Choroid plexus epithelial cell (primary cell): ENCODE data around the gene PPP2R3A.
"Not testable (repeated sequence)": the region's sequence is repeated elsewhere in the genome, so short reads cannot be mapped to it uniquely, and the experiment has no call there.

Experiments used
- DNase-seq: peaks from one replicate; pipeline ENCODE4 v3.0.0-alpha.2; 2010; ENCODE audit warnings: low read depth
- H3K4me3 ChIP-seq: 2 replicates; pipeline ENCODE4 v1.5.1; 2011; ENCODE audit warnings: low read depth, mild to moderate bottlenecking, control low read depth, low read length, moderate library complexity
- CTCF ChIP-seq: conservative IDR thresholded peaks from 2 replicates; pipeline ENCODE4 v1.5.1; 2011; ENCODE audit warnings: low read depth, mild to moderate bottlenecking, control low read depth, inconsistent platforms, low read length, moderate library complexity

Gene PPP2R3A

DNA sequence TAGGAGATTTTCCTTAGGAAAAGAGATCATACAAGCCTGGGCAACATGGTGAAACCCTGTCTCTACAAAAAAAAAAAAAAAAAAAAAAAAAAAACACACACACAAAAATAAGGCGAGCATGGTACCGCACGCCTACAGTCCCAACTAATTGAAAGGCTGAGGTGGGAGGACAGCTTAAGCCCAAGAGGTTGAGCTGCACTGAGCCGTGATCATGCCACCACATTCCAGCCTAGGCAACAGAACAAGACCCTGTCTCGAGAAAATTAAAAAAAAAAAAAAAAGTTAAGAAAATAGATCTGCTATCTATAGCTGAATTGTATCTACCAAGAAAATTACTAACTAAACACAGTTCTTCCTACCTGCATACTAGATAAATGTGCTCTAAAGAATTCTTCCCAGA, 223.5 kb downstream of the PPP2R3A start:
- no peak for TF ChIP-seq CTCF
- DNase-seq = no peak
- no peak overlapping the region for H3K4me3 ChIP-seq

DNA sequence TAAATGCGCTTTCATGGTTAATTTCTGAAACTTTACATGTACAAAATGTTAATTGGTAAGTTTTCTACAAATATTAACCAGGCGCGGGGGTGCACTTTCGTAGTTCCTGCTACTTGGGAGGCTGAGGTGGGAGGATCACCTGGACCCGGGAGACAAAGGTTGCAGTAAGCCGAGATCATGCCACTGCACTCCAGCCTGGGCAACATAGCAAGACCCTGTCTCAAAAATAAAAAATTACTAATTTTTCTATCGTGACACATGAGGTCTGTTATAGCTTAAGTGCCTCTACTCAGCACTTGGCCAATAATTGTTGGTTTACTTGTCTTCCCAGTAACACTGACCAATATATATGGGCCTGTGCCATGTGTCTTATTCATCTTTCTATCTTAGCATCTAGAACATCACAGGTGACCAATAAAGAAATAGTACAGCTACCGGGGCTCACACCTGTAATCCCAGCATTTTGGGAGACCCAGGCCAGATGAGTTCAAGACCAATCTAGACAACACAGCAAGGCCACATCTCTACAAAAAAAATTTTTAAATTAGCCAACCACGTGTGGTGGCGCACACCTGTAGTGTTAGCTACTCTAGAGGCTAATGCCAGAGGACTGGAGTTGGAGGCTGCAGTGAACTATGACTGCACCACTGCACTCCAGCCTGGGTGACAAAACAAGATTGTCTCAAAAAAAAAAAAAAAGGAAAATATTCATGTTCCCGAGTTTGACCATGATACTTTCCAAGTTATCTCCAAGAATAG, 224.5 kb downstream of the PPP2R3A start:
- TF ChIP-seq CTCF = no peak
- DNase-seq = no peak
- H3K4me3 ChIP-seq = no peak overlapping the region

GRCh38 chr3:136192195-136192594, 226.7 kb downstream of the PPP2R3A start:
- not testable (repeated sequence) for DNase-seq
- H3K4me3 ChIP-seq = peak overlapping the region; percentile 95

- no peak for TF ChIP-seq CTCF
Measured at GRCh38 chr3:136192831-136193230, 227.3 kb downstream of the PPP2R3A start.

DNA sequence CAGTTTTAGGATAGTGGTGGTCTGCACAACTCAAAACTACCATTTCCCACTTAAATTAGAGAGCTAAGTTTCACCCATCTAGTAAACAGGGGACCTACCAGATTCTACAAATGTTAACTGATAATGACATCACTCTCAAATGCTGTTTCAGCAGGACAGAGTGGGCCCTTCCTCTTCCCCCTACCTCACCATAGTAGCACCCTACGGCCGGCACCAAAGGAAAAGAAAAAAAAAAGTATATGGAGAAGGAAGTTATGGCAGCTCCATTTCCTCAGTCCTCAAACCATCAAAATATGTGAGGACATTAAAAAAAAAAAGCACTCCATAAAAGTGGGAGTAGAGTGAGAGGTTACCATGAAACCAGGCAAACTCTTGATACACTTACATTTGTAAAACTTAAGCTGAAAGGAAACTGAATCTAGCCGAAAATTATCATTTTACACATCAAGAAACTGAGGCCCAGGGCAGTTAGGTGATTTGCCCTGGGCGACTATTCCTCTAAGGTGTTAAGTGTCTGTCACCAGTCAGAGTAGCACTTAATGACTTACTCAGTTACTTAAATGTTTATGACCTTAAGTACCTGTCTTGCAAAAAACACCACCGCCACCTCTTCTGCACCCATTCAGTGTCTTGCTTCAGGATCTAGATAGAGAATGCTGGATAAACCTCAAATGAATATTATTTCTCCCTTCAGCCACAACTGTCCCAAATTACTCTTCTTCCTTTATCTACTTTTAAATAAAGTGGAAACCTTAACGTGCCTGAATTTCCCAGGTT, 227.9 kb downstream of the PPP2R3A start:
- DNase-seq = peak; percentile 23
- TF ChIP-seq CTCF = no peak
- H3K4me3 ChIP-seq = peak overlapping the region; percentile 95

More at GRCh38 chr3:136192831-136193230, 227.3 kb downstream of the PPP2R3A start:
- H3K4me3 ChIP-seq = peak overlapping the region; percentile 95
- DNase-seq = peak; percentile 17

- peak overlapping the region; percentile 95 for H3K4me3 ChIP-seq
- DNase-seq = peak; percentile 34
- TF ChIP-seq CTCF = no peak
Measured at GRCh38 chr3:136194409-136195257, 229.1 kb downstream of the PPP2R3A start.
